A673 (cell line): ENCODE results near the gene SLC1A1. TPM values are rescaled to one million over a fixed set of nuclear protein-coding genes. Genes with fewer than 3 reads are reported as not detected.

Experiments
- Bru-seq: library from RNA; stranded (reverse); fragments of 400-500 nt; gene quantifications from one replicate; lab custom pipeline; 2021; lab: Mats Ljungman, UMichigan
- BruChase-seq, 2 experiments: library from RNA; stranded (reverse); fragments of 400-500 nt; gene quantifications; one replicate each; lab custom pipeline; 2021; lab: Mats Ljungman, UMichigan
- BruUV-seq: library from RNA; stranded (reverse); fragments of 400-500 nt; replicated peaks from 2 replicates; lab custom pipeline; 2021; lab: Mats Ljungman, UMichigan
- CTCF ChIA-PET: fragments of 300-600 bp; sonication (Branson Sonifier 250); formaldehyde crosslinking; loops from one replicate; lab custom pipeline; 2022; ENCODE audit warnings: antibody characterized with exemption; lab: Charles Lee
- POLR2A ChIA-PET: fragments of 300-600 bp; sonication (Branson Sonifier 250); formaldehyde crosslinking; loops from one replicate; lab custom pipeline; 2022; ENCODE audit warnings: antibody characterized with exemption; ENCODE audit not compliant: low non-redundant PET; lab: Charles Lee
- DNase-seq: peaks from one replicate; pipeline ENCODE4 v3.0.0-alpha.2; 2015; ENCODE audit warnings: low spot score
- H3K27ac ChIP-seq: fragments of 200-600 bp; sonication (generic); 2 replicates; pipeline ENCODE4 v1.5.1; 2016; ENCODE audit warnings: mixed run types, low read depth, mild to moderate bottlenecking, mixed read lengths, antibody characterized with exemption, low read length; ENCODE audit not compliant: poor library complexity, severe bottlenecking
- H3K27me3 ChIP-seq: fragments of 200-600 bp; sonication (generic); replicated peaks from 2 replicates; pipeline ENCODE4 v1.6.1; 2017; ENCODE audit warnings: mixed run types, low read depth, mild to moderate bottlenecking, mixed read lengths, antibody characterized with exemption, low read length; ENCODE audit not compliant: insufficient read depth, poor library complexity
- H3K36me3 ChIP-seq: fragments of 200-600 bp; sonication (generic); 2 replicates; pipeline ENCODE4 v1.6.1; 2016; ENCODE audit warnings: mixed run types, mild to moderate bottlenecking, mixed read lengths, antibody characterized with exemption, low read length; ENCODE audit not compliant: insufficient read depth, poor library complexity, severe bottlenecking
- H3K4me1 ChIP-seq: fragments of 200-600 bp; sonication (generic); 2 replicates; pipeline ENCODE4 v1.6.1; 2017; ENCODE audit warnings: mixed run types, mild to moderate bottlenecking, mixed read lengths, antibody characterized with exemption, low read length; ENCODE audit not compliant: insufficient read depth, poor library complexity, severe bottlenecking
- H3K4me3 ChIP-seq: fragments of 200-600 bp; sonication (generic); 2 replicates; pipeline ENCODE4 v1.5.1; 2016; ENCODE audit warnings: low read depth, mixed run types, mild to moderate bottlenecking, mixed read lengths, low read length; ENCODE audit not compliant: poor library complexity, severe bottlenecking
- H3K9me3 ChIP-seq: fragments of 200-600 bp; sonication (generic); 2 replicates; pipeline ENCODE4 v1.6.1; 2016; ENCODE audit warnings: mixed run types, low read depth, mild to moderate bottlenecking, mixed read lengths, antibody characterized with exemption, low read length; ENCODE audit not compliant: poor library complexity, severe bottlenecking
- CTCF ChIP-seq: fragments of 300-800, 200-600 bp; sonication (generic); conservative IDR thresholded peaks from 2 replicates; pipeline ENCODE4 v1.5.1; 2017; ENCODE audit warnings: low read depth, mild to moderate bottlenecking, antibody characterized with exemption, low read length, moderate library complexity, mixed read lengths
- EZH2 ChIP-seq: fragments of 200-600 bp; sonication (generic); IDR thresholded peaks from 2 replicates; pipeline ENCODE4 v1.6.1; 2017; ENCODE audit warnings: borderline replicate concordance, low read depth, mild to moderate bottlenecking, mixed read lengths, antibody characterized with exemption, low read length; ENCODE audit not compliant: poor library complexity, severe bottlenecking
- intact Hi-C: fragments of 100-400 bp; cut with micrococcal nuclease; formaldehyde crosslinking; loops from one replicate; pipeline ENCODE4 v1.10.0; 2022; ENCODE audit not compliant: unreplicated experiment
- long read RNA-seq: library from polyadenylated mRNA; stranded (forward); transcript quantifications from one replicate; pipeline ENCODE4 v2.0.0, GENCODE V29; 2022
- total RNA-seq: library from RNA; stranded (reverse); gene quantifications from 2 replicates; pipeline ENCODE4 v1.2.3, GENCODE V29; 2021

SLC1A1 gene
- total RNA-seq (8.5 and 8.7 TPM in 2 replicates), Bru-seq, nascent RNA (percentile 57 among the genes with signal in this experiment), BruChase-seq, experiment 1, labeled RNA remaining after a 2-hour chase (percentile 53 among the genes with signal in this experiment), BruChase-seq, experiment 2, labeled RNA remaining after a 6-hour chase (percentile 54 among the genes with signal in this experiment)
- long read RNA-seq, transcript SLC1A1-201 (12 exons, 3,722 nt): major isoform, 20 of 27 reads
- long read RNA-seq, partial matches to known transcripts: 0 of 27 reads
- long read RNA-seq, other reads (novel, unspliced or antisense): 7 of 27 reads

GRCh38 chr9:4489919-4490704 is at the start of gene SLC1A1:
Gene SLC1A1 (plus strand): TSS chr9:4490468. CDS start chr9:4490680, 212 bp downstream.
- Histone ChIP-seq H3K27me3 (no peaks in the 10 kb centered on the region), H3K9me3 (no peaks in the 10 kb centered on the region), H3K27ac (peak within 1 kb of the TSS; percentile 63), H3K4me3 (peak within 1 kb of the TSS; percentile 71), H3K36me3 (no peaks in the 10 kb centered on the region), H3K4me1 (peaks cover 10% of the 10 kb centered on the region)
- BruUV-seq: no TSS peak
- ChIA-PET POLR2A (no interaction called here), CTCF (no interaction called here)
- TF ChIP-seq EZH2: no peak
- no peak for TF ChIP-seq CTCF
- intact Hi-C loops: loop anchor here (5.0 kb wide), 1 partner anchor 147 kb away; no protein-coding TSS in a partner anchor
- DNase-seq: peak; percentile 82

GRCh38 chr9:4442806-4443205 is 47.5 kb upstream of the SLC1A1 start:
- Histone ChIP-seq H3K36me3 (no peaks in the 10 kb centered on the region), H3K27ac (no peak overlapping the region), H3K27me3 (no peaks in the 10 kb centered on the region), H3K9me3 (no peaks in the 10 kb centered on the region), H3K4me1 (peaks cover 17% of the 10 kb centered on the region), H3K4me3 (no peak overlapping the region)
- CTCF ChIA-PET: no interaction called here
- intact Hi-C loops: no loop called here
- POLR2A ChIA-PET: no interaction called here
- DNase-seq: peak; percentile 24
- TF ChIP-seq CTCF (no peak), EZH2 (no peak)
- no TSS peak for BruUV-seq

GRCh38 chr9:4443439-4443838 is 46.8 kb upstream of the SLC1A1 start:
- ChIA-PET POLR2A (no interaction called here), CTCF (no interaction called here)
- H3K9me3 ChIP-seq: no peaks in the 10 kb centered on the region
- TF ChIP-seq CTCF: no peak
- no peak for TF ChIP-seq EZH2
- DNase-seq: peak; percentile 6
- BruUV-seq: no TSS peak
- peaks cover 17% of the 10 kb centered on the region for H3K4me1 ChIP-seq
- no peaks in the 10 kb centered on the region for H3K36me3 ChIP-seq
- intact Hi-C loops: no loop called here
- no peaks in the 10 kb centered on the region for H3K27me3 ChIP-seq
- H3K27ac ChIP-seq: no peak overlapping the region
- H3K4me3 ChIP-seq: no peak overlapping the region
